GM18498 (cell line): ENCODE measurements around the gene LRRC72.
A peak's percentile ranks its signal among the peaks of the same experiment; 100 is the strongest.
"Not testable (repeated sequence)": the region's sequence is repeated elsewhere in the genome, so short reads cannot be mapped to it uniquely, and the experiment has no call there.

Experiments
- ATAC-seq: cut with Tn5 transposase; IDR thresholded peaks from one replicate; pipeline ENCODE4 v1.9.1; 2021; ENCODE audit warnings: mild to moderate bottlenecking, moderate library complexity; ENCODE audit not compliant: unreplicated experiment

LRRC72 gene

DNA sequence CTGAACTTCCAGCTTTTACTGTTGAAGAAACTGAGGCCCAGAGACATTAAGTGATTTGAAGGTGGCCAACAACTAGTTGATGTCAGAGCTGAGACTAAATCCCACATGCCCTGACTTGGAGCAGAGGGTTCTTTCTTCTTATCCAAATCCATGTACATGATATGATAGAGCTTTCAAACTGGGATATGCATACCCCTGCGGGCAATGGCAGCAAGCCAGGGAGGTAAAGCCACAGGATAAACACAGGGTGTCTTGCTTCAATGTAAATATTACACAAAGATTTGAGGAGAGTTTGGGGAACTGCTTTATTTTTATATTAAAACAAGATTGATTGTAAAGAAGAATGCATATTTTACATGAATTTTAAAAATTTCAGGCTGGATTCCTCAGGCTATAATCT, 2.3 kb upstream of the LRRC72 start:
- ATAC-seq = no peak

DNA sequence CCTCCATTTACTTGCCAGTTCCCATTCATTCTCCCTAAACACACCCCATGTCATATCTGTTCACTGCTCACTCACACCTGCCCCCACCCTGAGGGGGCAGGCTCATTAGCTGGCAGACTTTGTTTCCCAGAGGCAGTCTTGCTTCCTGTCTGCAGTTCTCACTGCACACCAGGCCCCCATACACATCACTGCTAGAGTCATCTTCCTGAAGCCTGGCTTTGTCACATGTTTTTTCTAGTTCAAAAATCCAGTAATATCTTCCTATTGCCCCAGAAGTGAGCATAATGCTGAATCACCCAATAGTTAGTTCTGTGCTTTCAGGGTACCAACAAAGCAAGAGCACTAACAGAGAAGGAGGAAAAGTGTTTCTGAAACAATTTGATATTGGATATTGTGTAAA, 1.9 kb downstream of the LRRC72 start:
- no peak for ATAC-seq

DNA sequence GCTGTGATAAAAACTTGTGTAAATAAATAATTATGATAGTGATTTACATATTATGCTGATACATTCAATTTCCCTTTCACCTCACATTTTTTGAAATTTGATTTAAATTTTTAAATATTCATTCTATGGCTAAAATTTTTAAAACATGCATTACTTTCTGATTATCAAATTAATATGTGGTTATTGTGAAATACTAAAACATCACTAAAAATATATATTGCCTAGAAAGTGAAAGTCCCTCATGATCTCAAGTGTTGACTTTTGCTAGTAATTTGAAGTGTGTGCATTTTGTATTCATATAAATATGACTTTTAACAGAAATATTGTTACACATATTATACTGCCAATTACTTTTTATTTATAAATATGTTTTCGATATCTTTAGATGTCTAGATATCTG, 3.1 kb downstream of the LRRC72 start:
- no peak for ATAC-seq

DNA sequence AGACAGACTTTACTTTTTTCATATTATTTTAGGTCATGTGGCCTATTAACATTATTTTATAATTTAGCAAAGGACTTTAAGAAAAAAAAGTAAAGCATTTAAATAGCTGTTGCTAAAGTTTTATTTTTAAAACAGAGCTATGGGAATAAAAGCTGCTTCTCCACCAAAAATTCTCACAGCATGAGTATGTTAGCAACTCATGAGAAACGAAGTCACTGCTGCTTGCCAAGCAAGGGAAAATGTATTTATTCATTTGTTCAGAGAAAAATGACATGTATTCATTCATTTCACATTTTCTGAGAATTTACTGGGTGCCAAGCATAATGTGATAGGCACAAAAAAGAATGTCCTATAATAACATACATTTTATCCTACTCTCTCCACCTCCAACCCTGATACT, 5.1 kb downstream of the LRRC72 start:
- no peak for ATAC-seq

DNA sequence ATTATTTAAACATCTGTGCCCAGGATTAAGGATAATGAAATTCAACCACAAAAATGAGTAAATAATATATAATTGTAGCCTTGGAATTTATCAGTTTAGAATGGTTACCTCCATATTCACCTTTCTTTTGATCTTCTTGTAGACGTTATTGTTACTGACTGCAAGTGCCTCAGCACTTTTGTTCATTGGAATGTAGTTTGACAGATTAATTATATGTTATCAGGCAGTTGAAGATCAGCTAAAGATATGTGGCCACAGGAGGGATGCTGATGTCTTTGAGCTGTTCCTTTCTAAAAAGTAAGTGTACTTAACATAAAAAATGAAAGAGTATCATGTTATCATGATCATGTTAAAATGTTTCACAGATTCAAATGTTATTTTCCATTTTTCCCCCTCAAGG, 5.6 kb downstream of the LRRC72 start:
- ATAC-seq = no peak

DNA sequence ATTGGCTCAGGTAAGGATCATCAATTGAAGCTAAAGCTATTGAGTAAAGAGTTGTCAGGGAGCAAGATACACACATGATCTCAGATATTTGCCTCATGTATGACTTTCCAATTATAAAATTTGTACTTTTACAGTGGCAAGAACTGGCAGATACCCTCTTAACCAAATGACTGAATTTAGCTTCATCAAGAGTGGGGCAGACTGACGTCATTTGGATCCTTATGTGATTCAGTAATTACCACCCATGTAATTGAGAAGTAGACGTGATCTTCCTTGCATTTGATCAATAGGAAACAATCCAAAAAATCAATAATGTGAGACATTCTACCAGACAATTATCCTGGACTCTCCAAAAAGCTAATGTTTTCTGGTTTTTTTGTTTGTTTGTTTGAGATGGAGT, 8.9 kb downstream of the LRRC72 start:
- ATAC-seq = no peak

DNA sequence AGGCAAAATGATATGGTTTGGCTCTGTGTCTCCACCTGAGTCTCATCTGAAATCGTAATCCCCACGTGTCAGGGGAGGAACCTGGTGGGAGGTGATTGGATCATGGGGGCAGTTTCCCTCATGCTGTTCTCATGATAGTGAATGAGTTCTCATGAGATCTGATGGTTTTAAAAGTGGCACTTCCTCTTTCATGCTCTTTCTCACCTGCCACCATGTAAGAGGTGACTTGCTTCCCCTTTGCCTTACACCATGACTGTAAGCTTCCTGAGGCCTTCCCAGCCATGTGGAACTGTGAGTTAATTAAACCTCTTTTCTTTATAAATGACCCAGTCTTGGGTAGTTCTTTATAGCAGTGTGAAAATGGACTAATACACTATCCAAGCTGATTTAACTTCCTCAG, 13.9 kb downstream of the LRRC72 start:
- ATAC-seq = not testable (repeated sequence)

DNA sequence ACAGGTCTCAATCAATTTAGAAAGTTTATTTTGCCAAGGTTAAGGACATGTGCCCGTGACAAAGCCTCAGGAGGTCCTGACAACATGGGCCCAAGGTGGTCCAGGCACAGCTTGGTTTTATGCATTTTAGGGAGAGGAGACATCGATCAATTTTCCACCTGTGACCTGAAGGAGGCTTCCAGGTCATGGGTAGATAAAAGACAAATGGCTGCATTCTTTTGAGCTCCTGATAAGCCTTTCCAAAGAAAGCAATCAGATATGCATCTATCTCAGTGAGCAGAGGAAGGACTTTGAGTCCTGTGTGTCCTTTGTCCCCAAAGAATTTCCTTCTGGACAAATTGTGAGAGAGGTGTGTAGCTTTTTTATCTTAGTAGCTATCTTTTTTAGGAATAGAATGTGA, 15.8 kb downstream of the LRRC72 start:
- no peak for ATAC-seq

DNA sequence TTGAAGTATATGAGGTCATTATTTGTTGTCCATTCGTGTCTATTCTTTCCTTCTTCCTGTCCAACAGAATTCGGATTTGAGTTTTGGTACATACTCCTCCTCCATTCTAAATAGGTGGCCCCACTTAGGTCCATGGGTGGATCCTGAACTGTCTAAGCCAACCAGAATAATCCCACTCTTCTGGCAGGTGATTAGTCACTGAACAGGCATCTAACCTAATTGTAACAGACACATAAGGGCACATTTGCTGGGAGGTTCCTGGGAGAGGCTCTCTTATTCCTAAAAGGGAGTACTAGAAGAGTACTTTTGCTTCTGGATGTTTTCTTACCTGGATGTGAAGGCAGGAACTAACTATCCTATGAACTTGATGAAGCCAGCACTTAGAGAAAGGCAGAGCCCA, 16.8 kb downstream of the LRRC72 start:
- no peak for ATAC-seq

DNA sequence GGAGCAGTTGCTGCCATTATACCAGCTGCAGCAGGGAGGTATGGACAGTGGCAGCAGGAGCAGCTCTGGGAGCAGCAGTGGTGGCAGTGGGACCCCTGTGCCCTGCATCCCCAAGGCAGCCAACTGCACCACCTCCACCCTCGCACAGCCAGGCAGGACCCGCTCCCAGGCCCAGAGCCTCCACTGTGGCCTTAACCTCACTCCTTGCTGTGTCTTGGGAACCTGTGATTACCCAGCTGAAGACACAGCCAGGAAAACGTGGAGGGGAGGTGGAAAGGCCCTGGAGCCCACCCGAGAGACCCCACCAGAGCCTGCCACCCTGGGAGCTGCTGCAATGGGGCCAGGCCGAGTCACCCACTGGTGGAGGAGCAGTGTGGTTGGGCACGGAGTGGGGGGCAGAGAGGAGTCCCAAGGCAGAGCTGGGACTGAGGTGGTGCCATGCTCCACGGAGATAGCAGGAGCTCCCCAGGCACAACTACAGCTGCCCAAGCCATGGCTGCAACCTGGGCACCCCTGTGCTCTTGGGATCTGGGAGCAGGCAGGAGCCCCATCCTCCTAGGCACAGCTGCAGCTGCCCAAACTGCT, 20.4 kb downstream of the LRRC72 start:
- no peak for ATAC-seq

DNA sequence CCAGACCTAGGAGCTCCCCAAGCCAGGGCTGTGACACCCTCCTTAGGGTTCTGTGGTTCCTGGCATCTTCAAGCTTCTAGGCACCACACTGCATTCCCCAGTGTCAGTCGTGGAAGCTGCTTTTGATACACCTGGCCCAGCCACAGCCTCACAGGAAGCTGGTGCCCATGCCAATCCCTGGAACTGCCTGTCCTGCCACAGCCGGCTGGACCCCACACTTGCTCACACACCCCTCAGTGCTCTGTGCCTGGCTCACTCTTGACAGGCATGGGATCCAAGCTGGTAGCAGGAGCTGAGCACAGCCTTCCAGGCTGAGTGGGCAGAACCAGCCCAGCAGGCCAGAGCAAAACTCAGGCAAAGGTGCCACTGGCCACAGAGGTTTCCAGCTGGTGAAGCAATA, 21.8 kb downstream of the LRRC72 start:
- no peak for ATAC-seq

DNA sequence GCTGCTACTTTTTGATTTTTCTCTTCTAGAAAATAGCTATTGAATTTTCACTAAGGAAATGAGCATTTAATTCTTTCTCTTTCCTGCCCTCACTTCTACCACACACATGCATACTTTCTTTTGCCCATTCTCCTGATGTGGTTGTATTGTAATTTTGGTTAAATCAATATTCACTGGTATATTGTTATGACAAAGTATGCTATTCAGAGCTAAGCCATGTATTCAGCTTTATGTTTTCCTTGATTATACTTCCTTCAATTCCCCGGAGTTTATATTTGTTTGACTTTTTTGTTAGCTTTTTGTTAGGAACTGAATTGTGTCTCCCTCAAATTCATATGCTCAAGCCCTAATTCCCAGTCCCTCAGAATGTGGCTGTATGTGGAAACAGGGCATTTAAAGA, 24.0 kb downstream of the LRRC72 start:
- ATAC-seq = no peak

DNA sequence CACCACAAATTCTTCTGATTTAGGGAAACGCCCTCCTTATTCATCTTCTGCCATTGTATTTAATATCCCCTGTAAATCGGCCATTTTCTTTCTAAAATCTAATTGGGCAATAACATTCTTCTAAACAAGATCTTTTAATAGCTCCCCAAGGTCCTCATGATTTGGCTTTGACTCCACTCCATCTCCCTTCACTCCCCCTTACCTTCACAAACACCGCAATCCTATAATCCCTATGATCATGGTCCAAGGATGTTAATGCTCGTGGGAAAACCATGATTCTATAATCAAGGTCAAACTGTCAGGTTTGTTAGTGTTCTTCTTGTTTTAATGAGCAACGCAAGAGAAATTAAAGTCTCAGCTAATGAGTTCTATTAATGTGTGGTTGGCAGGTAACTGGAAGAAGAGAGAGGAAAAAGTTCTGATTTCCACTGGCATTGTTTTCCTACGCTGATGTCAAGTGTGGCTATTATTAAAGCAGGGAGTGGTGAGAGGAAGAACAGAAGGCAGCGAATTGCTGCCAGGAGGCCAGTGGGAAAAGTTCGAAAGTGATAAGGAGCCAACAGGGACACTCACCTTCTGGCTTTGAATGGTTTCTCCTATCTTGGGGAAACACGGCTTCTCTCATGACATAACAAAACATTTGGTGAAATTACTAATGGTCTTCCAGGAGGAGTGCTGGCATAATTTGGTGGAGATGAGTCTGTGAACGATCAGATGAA, 28.1 kb downstream of the LRRC72 start:
- no peak for ATAC-seq

DNA sequence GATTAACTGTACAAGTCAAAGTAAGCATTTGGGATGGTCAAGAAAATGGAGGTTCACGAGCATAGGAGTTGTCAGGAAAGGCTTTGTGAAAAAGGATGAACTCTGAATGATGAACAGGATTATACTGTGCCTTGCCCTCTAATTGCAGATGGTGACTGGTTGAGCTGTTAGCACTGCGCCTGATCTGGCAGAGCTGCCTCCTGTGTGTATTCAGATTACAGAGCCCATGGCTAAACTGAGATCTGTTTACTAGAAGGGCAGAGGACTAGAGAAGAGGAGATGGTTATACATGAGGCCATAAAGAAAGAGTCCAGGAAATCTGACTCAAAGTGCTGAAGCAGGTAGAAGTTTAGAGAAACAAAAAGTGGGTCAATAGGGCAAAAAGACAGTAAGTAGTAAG, 29.7 kb downstream of the LRRC72 start:
- no peak for ATAC-seq

DNA sequence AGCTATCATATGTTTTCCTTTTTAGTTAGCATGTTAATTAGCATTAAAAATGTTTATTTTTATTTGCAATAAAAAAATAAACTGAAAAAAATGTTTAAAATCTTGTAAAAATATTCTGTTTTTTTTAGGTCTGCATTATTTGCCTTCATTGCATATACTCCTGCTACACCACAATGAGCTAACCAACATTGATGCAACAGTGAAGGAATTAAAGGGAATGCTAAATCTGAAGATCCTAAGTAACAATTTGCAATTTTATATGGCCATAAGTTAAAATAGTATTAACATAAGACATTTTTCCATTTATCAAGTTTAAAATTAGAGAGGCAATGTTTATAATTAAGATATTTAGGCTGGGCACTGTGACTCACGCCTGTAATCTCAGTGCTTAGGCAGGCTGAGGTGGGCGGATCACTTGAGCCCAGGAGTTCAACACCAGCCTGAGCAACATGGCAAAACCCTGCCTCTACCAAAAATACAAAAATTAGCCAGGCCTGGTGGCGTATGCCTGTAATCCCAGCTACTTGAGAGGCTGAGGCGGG, 32.2 kb downstream of the LRRC72 start:
- ATAC-seq = no peak

DNA sequence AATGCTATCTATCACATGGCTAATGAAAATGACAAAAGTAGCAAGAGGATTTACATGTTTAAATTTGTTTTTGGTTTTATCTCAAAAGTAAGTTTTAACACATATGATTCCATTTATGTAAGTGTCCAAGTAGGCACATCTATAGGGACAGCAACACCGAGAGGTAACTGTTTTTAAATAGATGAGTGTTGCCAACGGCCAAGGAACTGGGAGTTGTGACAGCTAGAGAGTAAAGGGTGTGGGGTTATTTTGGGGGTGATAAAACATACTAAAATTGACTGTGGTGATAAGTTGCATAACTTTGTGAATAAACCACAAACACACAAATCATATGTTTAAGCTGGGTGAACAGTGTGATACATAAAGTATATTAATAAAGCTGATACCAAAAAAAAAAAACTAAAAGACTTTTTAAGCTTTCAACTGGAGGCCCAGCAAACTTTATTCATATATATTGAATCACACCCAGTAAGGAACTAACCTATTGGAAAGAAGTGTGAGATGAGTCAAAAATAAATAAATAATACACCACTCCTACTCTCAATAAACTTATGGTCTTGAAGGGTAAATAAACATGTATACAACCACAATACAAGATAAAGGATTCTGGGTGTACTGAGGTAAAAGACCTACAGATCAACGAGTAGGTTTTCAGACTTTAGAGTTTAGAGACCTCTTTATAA, 33.0 kb downstream of the LRRC72 start:
- no peak for ATAC-seq

DNA sequence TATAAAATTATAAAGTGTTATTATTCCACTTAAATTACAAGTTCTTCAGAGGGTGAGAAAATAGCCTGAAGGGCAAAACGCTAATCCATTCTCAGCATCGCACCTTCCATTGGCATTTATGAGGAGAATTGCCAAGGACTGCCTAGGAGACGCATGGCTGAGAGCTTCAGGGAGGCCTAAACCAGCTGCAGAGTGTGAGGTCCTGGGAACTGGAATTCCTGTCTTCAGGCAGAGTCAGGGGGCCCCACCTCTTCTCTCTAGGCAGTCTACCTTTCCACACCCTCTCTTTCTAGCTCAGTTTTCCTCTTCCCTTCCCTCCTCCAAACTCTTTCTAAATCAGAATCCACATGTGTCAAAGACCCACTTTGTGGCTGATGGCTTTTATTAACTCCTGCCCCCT, 35.3 kb downstream of the LRRC72 start:
- ATAC-seq = no peak

DNA sequence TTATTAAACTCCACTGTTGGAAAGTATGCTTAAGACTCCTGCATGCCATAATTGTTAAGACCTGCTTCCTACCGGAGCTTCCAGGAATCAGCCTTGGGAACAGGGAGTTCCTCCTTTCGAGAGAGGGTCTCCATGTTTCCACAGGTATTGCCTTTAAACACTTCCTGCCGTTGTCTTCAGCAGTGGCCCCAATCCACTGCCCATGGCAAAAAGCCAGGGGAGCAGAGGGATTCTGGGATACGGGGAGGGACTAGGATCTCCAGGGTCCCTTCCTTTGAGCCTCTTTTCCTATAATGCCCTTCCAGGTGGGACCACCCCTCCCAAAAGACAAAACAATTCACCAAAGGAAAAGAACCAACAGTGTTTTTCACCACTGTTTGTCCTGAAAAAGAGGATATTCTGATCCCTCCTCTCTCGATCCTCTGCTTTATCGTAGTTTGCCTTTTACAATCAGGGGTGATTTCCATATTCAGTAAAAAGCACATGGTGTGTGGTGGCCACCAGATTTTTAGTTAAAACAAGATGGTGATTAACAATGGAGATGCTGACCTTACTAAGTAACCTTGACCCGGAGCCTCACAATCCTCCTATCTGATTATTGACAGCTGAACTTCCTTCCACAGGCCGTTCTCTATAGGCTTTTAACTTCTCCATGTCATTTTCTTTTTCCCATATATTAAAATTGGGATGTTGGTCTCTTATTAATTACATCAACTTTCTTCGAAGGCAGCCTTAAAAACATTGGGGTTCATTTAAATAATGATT, 36.0 kb downstream of the LRRC72 start:
- no peak for ATAC-seq

DNA sequence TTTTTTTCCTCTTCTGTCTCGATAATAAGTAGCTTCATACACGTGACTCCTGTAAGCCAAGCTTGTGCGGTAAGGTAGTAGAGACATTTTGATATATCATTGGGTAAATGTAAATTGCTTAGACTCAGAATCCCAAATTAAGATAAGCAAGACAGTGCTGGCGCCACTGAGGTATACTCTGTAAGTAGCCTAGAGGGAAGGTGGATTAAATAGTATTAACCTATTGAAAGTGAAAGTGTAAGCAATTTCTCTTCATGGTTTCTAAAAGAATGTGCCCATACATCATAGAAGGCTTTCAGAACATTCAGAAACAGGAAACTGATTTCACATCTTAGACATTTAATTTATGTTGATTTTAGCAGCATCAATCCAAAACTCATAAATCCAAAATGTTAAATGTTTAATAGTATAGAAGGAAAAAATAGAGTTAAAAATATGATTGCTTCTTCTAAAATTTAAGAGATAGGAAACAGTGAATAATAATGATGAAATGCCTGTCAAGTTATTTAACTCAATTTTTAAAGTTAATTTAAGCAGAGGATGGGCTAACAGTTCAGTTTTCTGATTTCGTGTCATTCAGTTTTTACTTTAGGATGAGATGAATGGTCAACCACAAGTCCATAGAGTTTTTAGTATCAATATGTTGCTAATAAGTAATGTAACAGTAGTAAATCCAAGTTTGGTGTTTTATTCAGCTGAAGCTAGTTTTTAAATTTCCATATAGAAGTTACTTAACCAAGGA, 36.8 kb downstream of the LRRC72 start:
- ATAC-seq = peak; percentile 81

DNA sequence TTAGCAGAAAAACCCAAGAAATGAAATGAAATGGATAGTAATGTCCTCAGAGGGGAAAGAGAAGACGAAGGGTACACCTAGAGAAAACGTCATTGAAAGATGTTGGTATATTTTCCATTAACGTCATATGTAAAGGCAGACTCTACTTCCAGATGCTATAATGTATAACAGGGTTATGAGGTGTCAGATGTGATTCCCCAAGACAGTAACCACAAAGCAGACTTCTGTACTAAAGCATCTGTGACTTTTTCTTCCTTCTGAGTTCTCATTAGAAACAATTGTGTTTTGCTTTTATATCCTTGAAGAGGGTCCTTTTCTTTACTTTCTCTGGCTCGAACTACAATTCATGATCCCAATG, 37.4 kb downstream of the LRRC72 start:
- ATAC-seq = no peak

DNA sequence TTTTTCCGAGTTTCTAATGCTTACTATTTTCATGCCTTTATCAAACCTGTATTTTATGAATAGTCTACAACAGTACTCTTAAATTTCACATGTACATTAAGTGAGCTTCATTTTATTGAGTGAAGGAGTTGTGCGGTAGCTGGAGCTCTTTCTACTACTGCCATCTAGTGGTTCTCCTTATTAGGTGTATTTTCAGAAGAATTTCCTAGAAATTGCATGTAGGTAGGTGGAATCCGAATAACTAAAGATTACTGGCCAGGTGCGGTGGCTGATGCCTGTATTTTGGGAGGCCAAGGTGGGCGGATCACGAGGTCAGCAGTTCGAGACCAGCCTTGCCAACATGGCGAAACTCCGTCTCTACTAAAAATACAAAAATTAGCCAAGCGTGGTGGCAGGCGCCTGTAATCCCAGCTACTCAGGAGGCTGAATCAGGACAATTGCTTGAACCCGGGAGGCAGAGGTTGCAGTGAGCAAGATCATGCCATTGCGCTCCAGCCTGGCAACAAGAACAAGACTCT, 38.3 kb downstream of the LRRC72 start:
- peak; percentile 65 for ATAC-seq
